HS-27A (cell line): ENCODE data around the gene CSNK1E.
"Not testable (repeated sequence)": the region's sequence is repeated elsewhere in the genome, so short reads cannot be mapped to it uniquely, and the experiment has no call there.

Source experiments
- DNase-seq: peaks from one replicate; pipeline ENCODE4 v3.0.0-alpha.2; 2012; ENCODE audit warnings: low read depth, missing footprints

Gene CSNK1E

GRCh38 chr22:38317122-38317994, at the start of gene CSNK1E:
Gene CSNK1E (minus strand): TSS chr22:38317433. CDS start chr22:38314157, 3,276 bp downstream.
- DNase-seq = no peak

GRCh38 chr22:38365829-38366228, 48.6 kb upstream of the CSNK1E start:
- not testable (repeated sequence) for DNase-seq

GRCh38 chr22:38365174-38365573, 47.9 kb upstream of the CSNK1E start:
- DNase-seq = not testable (repeated sequence)

- DNase-seq = not testable (repeated sequence)
Measured at GRCh38 chr22:38360560-38360959, 43.3 kb upstream of the CSNK1E start.

GRCh38 chr22:38359817-38360216, 42.6 kb upstream of the CSNK1E start:
- DNase-seq = not testable (repeated sequence)

GRCh38 chr22:38357971-38358370, 40.7 kb upstream of the CSNK1E start:
- DNase-seq = not testable (repeated sequence)

GRCh38 chr22:38355275-38355674, 38.0 kb upstream of the CSNK1E start:
- no peak for DNase-seq

GRCh38 chr22:38353701-38354100, 36.5 kb upstream of the CSNK1E start:
- DNase-seq = no peak

GRCh38 chr22:38353142-38353629, 36.0 kb upstream of the CSNK1E start:
- no peak for DNase-seq

- DNase-seq = no peak
Measured at GRCh38 chr22:38352436-38352835, 35.2 kb upstream of the CSNK1E start.

GRCh38 chr22:38350444-38351359, 33.5 kb upstream of the CSNK1E start:
- no peak for DNase-seq

- DNase-seq = no peak
Measured at GRCh38 chr22:38348751-38349496, 31.7 kb upstream of the CSNK1E start.

GRCh38 chr22:38347944-38348750, 30.9 kb upstream of the CSNK1E start:
- DNase-seq = no peak

- no peak for DNase-seq
Measured at GRCh38 chr22:38347181-38347943, 30.1 kb upstream of the CSNK1E start.

GRCh38 chr22:38346506-38346905, 29.3 kb upstream of the CSNK1E start:
- no peak for DNase-seq

GRCh38 chr22:38345782-38346181, 28.5 kb upstream of the CSNK1E start:
- DNase-seq = no peak

- not testable (repeated sequence) for DNase-seq
Measured at GRCh38 chr22:38339893-38340292, 22.7 kb upstream of the CSNK1E start.

GRCh38 chr22:38338772-38339379, 21.6 kb upstream of the CSNK1E start:
- DNase-seq = no peak

GRCh38 chr22:38336699-38337098, 19.5 kb upstream of the CSNK1E start:
- no peak for DNase-seq

GRCh38 chr22:38335077-38335476, 17.8 kb upstream of the CSNK1E start:
- no peak for DNase-seq
